Effector CD8-positive, alpha-beta T cell (primary cell): Measurements from ENCODE around the gene ZNF394.
"Not testable (repeated sequence)": the region's sequence is repeated elsewhere in the genome, so short reads cannot be mapped to it uniquely, and the experiment has no call there.

Source experiments
- DNase-seq: peaks from one replicate; lab custom pipeline; 2025; lab: John Stamatoyannopoulos, UW
- total RNA-seq, 4 experiments: gene quantifications; one replicate each; lab custom pipeline; 2026; lab: John Stamatoyannopoulos, UW

ZNF394 gene
- total RNA-seq = 97.6 to 170 (median 133) reads per million in 4 experiments

GRCh38 chr7:99499721-99500636 is at the start of gene ZNF394:
Gene ZNF394 (minus strand): TSS chr7:99500281. CDS start chr7:99500093, 188 bp downstream.
- DNase-seq = peak; percentile 80

DNA sequence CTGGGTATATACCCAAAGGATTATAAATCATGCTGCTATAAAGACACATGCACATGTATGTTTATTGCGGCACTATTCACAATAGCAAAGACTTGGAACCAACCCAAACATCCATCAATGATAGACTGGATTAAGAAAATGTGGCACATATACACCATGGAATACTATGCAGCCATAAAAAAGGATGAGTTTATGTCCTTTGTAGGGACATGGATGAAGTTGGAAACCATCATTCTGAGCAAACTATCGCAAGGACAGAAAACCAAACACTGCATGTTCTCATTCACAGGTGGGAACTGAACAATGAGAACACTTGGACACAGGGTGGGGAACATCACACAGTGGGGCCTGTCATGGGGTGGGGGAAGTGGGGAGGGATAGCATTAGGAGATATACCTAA is 49.5 kb upstream of the ZNF394 start:
- not testable (repeated sequence) for DNase-seq

DNA sequence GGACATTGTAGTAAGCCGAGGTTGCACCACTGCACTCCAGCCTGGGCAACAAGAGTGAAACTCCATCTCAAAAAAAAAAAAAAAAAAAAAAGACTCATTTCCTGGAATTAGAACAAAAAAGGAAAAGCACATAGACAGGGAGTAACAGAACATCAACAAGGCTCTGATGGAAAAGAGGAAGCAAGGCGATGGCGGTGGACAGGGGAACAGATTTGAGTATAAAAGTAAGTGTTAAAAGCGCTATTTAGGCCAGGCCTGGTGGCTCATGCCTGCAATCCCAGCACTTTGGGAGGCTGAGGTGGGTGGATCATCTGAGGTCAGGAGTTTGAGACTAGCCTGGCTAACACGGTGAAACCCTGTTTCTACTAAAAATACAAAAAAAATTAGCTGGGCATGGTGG is 45.2 kb upstream of the ZNF394 start:
- DNase-seq = not testable (repeated sequence)

GRCh38 chr7:99543916-99544315 is 43.8 kb upstream of the ZNF394 start:
- DNase-seq = no peak

- no peak for DNase-seq
Measured at GRCh38 chr7:99543081-99543671, 43.1 kb upstream of the ZNF394 start.

GRCh38 chr7:99541212-99541611 is 41.1 kb upstream of the ZNF394 start:
- no peak for DNase-seq

- no peak for DNase-seq
Measured at GRCh38 chr7:99540542-99540941, 40.5 kb upstream of the ZNF394 start.

DNA sequence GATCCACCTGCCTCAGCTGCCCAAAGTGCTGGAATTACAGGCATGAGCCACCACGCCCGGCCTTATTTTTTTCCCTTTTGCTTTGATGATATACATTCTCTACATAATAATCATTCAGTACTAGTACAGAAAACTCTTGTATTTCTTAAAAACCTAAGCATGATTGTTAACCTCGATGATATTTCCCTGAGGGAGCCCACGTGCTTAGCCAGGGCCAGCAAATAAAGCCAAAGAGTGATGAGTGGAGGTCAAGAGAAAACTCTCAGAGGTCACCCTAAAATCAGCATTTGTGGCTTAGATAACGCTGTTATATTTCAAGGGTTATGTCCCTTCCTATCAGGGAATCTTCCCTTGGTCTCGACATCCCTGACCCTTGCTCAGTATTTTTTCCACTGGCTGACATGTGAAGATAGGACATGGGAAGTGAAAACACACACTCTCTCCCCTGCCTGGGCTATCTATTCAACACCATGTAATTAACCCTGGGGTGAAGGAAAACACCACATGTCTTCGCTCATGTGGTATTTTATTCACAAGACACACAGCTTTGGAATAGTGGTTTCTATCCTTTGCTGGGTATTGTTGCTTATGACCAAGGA is 39.2 kb upstream of the ZNF394 start:
- no peak for DNase-seq

DNA sequence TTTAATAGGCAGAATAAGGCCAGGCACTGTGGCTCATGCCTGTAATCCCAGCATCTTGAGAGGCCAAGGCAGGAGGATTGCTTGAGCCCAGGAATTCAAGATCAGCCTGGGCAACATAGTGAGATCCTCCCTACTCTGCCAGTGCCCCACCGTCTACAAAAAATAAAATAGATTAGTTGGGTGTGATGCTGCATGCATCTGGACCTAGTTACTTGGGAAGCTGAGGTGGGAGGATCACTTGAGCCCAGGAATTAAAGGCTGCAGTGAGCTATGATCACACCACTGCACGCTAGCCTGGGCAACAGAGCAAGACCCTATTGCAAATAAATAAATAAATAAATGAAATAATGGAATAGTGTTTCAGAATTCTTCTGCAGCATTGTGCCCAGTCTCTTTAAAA is 35.6 kb upstream of the ZNF394 start:
- no peak for DNase-seq

DNA sequence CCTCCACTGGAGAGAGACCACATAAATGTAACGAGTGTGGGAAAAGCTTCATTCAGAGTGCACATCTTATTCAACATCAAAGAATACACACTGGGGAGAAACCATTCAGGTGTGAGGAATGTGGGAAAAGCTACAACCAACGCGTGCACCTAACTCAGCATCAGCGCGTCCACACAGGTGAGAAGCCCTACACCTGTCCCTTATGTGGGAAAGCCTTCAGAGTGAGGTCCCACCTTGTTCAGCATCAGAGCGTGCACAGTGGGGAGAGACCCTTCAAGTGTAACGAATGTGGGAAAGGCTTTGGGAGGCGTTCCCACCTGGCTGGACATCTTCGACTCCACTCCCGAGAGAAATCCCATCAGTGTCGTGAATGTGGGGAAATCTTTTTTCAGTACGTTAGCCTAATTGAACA is 31.3 kb upstream of the ZNF394 start:
- DNase-seq = no peak

DNA sequence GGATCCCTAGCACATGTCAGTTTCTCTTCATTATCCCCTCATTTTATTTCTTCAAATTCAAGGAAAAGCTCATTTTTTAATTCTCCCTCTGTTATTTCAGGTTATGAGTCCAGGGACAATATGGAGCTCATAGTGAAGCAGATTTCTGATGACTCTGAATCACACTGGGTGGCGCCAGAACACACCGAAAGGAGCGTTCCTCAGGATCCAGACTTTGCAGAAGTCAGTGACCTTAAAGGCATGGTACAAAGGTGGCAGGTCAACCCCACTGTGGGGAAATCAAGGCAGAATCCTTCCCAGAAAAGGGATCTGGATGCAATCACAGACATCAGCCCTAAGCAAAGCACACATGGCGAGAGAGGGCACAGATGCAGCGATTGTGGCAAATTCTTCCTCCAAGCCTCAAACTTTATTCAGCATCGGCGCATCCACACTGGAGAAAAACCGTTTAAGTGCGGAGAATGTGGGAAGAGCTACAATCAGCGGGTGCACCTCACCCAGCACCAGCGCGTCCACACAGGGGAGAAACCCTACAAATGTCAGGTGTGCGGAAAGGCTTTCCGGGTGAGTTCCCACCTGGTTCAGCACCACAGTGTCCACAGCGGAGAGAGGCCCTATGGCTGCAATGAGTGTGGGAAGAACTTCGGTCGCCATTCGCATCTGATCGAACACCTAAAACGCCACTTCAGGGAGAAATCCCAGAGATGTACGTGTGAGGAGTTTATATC is 25.8 kb upstream of the ZNF394 start:
- DNase-seq = no peak

DNA sequence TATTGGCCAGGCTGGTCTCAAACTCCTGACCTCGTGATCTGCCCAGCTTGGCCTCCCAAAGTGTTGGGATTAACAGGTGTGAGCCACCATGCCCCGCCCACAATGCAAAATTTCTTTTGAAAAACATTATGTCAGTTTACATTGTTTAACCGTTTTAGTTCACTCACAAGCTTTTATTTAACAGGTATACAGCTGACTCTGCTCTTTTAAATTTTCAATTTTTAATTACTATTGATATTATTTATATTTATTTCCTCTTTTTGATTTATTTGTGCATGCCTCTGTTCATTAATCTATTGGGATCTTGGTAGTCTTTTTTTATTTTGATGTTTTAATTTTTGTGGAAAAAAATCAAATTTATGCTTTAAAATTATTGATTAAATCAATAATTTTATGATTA is 21.3 kb upstream of the ZNF394 start:
- DNase-seq = no peak

DNA sequence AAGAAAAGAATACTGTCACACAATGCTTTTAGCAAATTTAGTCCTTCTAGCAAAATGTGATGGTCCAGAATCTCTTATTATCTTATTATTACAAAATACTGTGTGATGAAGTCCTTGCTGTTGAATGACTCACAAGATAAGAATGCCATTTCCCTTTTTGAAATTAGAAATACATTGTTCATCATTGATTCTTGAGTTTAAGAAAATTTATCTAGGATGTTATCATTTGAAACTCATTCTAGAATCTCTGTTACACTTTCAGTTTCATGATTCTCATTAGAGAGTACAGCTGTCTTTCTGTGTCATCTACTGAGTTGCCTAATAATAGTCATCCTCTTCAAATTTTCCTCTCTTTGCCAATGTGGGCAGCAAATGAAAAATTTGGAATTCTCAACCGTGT is 14.0 kb upstream of the ZNF394 start:
- no peak for DNase-seq

DNA sequence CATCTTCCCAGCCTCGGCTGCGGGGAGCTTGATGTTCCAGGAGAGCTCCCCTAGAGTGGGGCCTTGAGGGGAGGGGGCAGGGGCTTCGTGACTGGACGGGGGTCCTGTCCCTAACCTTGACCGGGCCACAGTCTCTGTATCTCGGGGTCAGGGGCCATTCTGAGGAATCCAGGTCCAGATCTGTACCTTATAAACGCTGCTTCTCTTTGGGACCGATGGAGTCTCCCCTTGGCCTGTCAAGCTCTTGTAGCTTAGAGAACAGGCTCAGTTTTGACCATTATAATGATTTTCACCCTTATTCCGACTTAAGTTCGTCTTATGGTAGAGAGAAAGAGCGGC is 5.2 kb upstream of the ZNF394 start:
- no peak for DNase-seq

- DNase-seq = peak; percentile 96
Measured at GRCh38 chr7:99504603-99505323, 4.7 kb upstream of the ZNF394 start, which contains the start of gene ZKSCAN5. Gene ZKSCAN5 (plus strand): TSS chr7:99504662. CDS start chr7:99506045, 1,383 bp downstream.

DNA sequence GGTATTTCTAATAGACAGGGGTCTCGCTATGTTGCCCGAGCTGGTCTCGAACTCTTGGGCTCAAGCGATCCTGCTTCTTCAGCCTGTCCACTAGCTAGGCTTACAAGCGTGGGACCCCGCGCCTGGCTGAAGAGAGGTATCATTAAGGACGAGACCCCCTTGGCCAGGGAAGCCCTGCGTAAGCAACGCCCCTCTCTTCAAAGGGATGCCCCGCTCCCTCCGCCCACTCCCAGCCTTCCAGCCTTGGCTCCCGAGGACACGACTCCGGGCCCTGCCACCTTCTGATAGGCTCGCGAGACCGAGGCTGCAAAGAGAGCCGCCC is 4.2 kb upstream of the ZNF394 start:
- no peak for DNase-seq

DNA sequence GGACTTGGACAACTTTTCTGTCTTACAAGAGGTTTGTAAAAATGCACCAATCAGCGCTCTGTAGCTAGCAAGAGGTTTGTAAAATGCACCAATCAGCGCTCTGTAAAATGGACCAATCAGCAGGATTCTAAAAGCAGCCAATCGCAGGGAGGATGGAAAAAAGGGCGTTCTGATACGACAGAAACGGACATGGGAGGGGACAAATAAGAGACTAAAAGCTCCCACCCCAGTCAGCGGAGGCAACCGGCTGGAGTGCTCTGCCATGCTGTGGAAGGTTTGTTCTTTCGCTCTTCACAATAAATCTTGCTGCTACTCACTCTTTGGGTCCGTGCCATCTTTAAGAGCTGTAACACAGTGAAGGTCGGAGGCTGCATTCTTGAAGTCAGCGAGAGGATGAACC is 1.2 kb upstream of the ZNF394 start:
- not testable (repeated sequence) for DNase-seq

GRCh38 chr7:99500637-99501009 is 542 bp upstream of the ZNF394 start:
- no peak for DNase-seq

GRCh38 chr7:99499371-99499720 is 735 bp downstream of the ZNF394 start:
- no peak for DNase-seq

GRCh38 chr7:99498546-99498944 is 1.5 kb downstream of the ZNF394 start:
- DNase-seq = no peak

DNA sequence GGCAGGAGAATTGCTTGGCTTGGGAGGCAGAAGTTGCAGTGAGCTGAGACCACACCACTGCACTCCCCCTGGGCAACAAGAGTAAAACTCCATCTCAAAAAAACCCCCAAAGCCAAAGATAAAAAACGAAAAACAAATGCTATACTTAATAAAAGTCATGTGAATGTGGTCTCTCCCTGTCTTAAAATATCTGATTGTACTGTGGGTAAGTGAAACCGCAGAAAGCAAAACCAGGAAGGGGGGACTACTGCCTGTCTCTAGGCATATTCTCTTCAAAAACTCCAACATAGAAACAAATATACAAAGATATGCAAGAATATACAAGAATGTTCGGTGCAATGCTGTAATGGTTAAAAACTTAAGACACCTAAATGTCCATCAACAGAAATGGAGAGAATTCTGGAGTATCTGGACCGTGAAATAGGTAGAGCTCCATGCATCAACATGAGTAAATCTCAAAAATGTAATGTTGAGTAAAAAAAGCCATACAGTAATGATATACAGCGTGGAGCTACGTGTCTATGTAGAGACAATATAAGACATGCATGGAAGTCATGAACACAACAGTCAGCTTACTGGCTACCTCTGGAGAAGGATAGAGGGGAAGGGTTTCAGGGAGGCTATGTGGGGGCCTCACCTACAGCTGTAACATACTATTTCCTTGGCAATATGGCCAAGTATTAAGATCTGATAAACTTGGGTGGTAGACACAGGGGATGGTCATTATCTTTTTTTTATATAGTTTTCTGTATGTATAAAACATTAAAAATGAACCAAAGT is 2.1 kb downstream of the ZNF394 start:
- no peak for DNase-seq
